ENCODE measurements around the gene SAFB2. TPM values are rescaled to one million over a fixed set of nuclear protein-coding genes. Genes with fewer than 3 reads are reported as not detected.

SAFB2 gene
- total and polyA plus RNA-seq, 9 of the 15 experiments (the other 6 are each of a cell fraction or from before 2014, with no cell fraction given) = 4.5 to 103 (median 47.3) TPM

DNA sequence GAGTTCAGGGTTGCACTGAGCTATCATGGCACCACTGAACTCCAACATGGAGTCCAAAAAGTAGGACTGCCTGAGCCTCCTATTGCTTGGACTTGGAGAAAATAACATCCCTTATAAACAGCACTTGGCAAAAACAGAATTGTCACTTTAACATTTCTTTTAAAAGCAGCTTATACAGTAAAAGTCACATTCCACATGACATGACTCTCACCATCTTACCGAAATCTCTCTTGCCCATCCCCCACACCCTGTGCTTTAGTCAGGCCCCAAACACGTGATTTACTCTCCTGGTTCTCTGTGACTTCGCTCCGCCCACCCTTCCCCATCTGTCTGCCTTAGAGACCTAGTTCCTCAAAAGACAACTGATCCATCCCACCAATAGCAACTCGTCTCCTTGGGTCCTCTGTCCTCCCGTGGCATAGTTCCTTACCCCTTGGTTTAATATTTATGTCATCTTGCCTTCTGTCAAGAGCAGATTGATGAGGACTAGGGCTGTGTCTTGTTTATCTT is 4.9 kb upstream of the SAFB2 start (continued):
- TF ChIP-seq, protein P1, sequence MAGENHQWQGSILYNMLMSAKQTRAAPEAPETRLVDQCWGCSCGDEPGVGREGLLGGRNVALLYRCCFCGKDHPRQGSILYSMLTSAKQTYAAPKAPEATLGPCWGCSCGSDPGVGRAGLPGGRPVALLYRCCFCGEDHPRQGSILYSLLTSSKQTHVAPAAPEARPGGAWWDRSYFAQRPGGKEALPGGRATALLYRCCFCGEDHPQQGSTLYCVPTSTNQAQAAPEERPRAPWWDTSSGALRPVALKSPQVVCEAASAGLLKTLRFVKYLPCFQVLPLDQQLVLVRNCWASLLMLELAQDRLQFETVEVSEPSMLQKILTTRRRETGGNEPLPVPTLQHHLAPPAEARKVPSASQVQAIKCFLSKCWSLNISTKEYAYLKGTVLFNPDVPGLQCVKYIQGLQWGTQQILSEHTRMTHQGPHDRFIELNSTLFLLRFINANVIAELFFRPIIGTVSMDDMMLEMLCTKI (IDR thresholded peaks at IDR 0.05; ENCODE audit: partially characterized antibody) = no peak
- TF ChIP-seq, protein P2, sequence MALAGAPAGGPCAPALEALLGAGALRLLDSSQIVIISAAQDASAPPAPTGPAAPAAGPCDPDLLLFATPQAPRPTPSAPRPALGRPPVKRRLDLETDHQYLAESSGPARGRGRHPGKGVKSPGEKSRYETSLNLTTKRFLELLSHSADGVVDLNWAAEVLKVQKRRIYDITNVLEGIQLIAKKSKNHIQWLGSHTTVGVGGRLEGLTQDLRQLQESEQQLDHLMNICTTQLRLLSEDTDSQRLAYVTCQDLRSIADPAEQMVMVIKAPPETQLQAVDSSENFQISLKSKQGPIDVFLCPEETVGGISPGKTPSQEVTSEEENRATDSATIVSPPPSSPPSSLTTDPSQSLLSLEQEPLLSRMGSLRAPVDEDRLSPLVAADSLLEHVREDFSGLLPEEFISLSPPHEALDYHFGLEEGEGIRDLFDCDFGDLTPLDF (CRISPR knock-in tag; IDR thresholded peaks at IDR 0.05) = no peak
- TF ChIP-seq CBFB (CRISPR knock-in tag; IDR thresholded peaks at IDR 0.05) (no peak), RBM25 (IDR thresholded peaks at IDR 0.05; ENCODE audit: low read depth, low read length, severe bottlenecking) (no peak), ZBTB7A (IDR thresholded peaks at IDR 0.05; ENCODE audit: borderline replicate concordance, control insufficient read depth, low read depth, low read length) (no peak), RBM17 (IDR thresholded peaks at IDR 0.05; ENCODE audit: borderline replicate concordance, low read depth, low read length) (no peak), CEBPG (CRISPR knock-in tag; IDR thresholded peaks at IDR 0.05) (no peak), CEBPG (tag; conservative IDR thresholded peaks at IDR 0.05 in 1 of 2, IDR thresholded peaks at IDR 0.05 in 1 of 2) (no peak), TBP (optimal IDR thresholded peaks at IDR 0.05; ENCODE audit: low read depth, low read length) (no peak), ZKSCAN3 (CRISPR knock-in tag; IDR thresholded peaks at IDR 0.05) (peak; percentile 63; the same call in 1 of the 2 replicates), BDP1 (IDR thresholded peaks at IDR 0.05; ENCODE audit: insufficient read depth, insufficient read length) (no peak), NFXL1 (CRISPR knock-in tag; IDR thresholded peaks at IDR 0.05) (peak; percentile 88), STAT5B (CRISPR knock-in tag; IDR thresholded peaks at IDR 0.05) (peak; percentile 61; the same call in 1 of the 2 replicates), SMARCA4 (IDR thresholded peaks at IDR 0.05) (no peak), TRIM28 (IDR thresholded peaks at IDR 0.05) (no peak), CREBBP (IDR thresholded peaks at IDR 0.05; ENCODE audit: low read depth, low read length) (no peak), XRCC4 (IDR thresholded peaks at IDR 0.05; ENCODE audit: extremely low read depth, insufficient read depth, insufficient read length) (no peak), ZNF282 (CRISPR knock-in tag; IDR thresholded peaks at IDR 0.05) (no peak), ZNF239 (CRISPR knock-in tag; IDR thresholded peaks at IDR 0.05) (peak; percentile 90), ATF3 (IDR thresholded peaks at IDR 0.05) (0 out of 2 replicates have a peak, but pooled peaks have one; percentile 6), ATF3 (CRISPR knock-in tag; conservative IDR thresholded peaks at IDR 0.05) (no peak), ZSCAN29 (IDR thresholded peaks at IDR 0.05) (no peak), POLR2G (IDR thresholded peaks at IDR 0.05; ENCODE audit: low read depth, low read length) (no peak)
- TF ChIP-seq, protein P3, sequence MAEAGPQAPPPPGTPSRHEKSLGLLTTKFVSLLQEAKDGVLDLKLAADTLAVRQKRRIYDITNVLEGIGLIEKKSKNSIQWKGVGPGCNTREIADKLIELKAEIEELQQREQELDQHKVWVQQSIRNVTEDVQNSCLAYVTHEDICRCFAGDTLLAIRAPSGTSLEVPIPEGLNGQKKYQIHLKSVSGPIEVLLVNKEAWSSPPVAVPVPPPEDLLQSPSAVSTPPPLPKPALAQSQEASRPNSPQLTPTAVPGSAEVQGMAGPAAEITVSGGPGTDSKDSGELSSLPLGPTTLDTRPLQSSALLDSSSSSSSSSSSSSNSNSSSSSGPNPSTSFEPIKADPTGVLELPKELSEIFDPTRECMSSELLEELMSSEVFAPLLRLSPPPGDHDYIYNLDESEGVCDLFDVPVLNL (CRISPR knock-in tag; IDR thresholded peaks at IDR 0.05; ENCODE audit: low read depth) = no peak
- TF ChIP-seq, protein P4, sequence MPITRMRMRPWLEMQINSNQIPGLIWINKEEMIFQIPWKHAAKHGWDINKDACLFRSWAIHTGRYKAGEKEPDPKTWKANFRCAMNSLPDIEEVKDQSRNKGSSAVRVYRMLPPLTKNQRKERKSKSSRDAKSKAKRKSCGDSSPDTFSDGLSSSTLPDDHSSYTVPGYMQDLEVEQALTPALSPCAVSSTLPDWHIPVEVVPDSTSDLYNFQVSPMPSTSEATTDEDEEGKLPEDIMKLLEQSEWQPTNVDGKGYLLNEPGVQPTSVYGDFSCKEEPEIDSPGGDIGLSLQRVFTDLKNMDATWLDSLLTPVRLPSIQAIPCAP (CRISPR knock-in tag; IDR thresholded peaks at IDR 0.05; ENCODE audit: borderline replicate concordance) = no peak

Measured in K562 (cell line).